Liver (tissue), 9 donors: ENCODE results near the gene POMT1. TPM values are rescaled to one million over a fixed set of nuclear protein-coding genes. Genes with fewer than 3 reads are reported as not detected.

ENCODE experiments used
- DNase-seq: peaks from one replicate; pipeline ENCODE4 v3.0.0-alpha.2; 2017; ENCODE audit warnings: low spot score
- H3K27ac ChIP-seq, 2 donors: one replicate each; pipeline ENCODE4 v1.7.0; 2013; ENCODE audit warnings: inconsistent platforms in 2 of 2, low read length in 2 of 2, control low read depth in 1 of 2, low read depth in 1 of 2, mild to moderate bottlenecking in 1 of 2
- H3K27me3 ChIP-seq, 4 donors: one replicate each; pipeline versions ENCODE4 v1.6.1 to v1.7.0; 2013; ENCODE audit warnings: low read length in 3 of 4, inconsistent platforms in 1 of 4, mild to moderate bottlenecking in 1 of 4, moderate library complexity in 1 of 4; ENCODE audit not compliant: control insufficient read depth in 4 of 4, insufficient read depth in 4 of 4
- H3K36me3 ChIP-seq, 4 donors: one replicate each; pipeline versions ENCODE4 v1.6.1 to v1.7.0; 2013; ENCODE audit warnings: low read length in 3 of 4, mild to moderate bottlenecking in 3 of 4, low read depth in 1 of 4, moderate library complexity in 1 of 4; ENCODE audit not compliant: control insufficient read depth in 4 of 4, insufficient read depth in 3 of 4
- H3K4me1 ChIP-seq, 4 donors: one replicate each; pipeline versions ENCODE4 v1.6.1 to v1.7.0; 2013; ENCODE audit warnings: low read length in 3 of 4, mild to moderate bottlenecking in 3 of 4, moderate library complexity in 1 of 4; ENCODE audit not compliant: control insufficient read depth in 4 of 4, insufficient read depth in 4 of 4
- H3K4me3 ChIP-seq, 3 donors: one replicate each; pipeline versions ENCODE4 v1.6.1 to v1.7.0; 2013; ENCODE audit warnings: low read length in 3 of 3, control low read depth in 1 of 3, low read depth in 1 of 3, mild to moderate bottlenecking in 1 of 3
- H3K9ac ChIP-seq, 2 donors: one replicate each; pipeline ENCODE4 v1.7.0; 2013; ENCODE audit warnings: low read length in 2 of 2, mild to moderate bottlenecking in 2 of 2, moderate library complexity in 2 of 2, control low read depth in 1 of 2, low read depth in 1 of 2
- H3K9me3 ChIP-seq, 4 donors: one replicate each; pipeline versions ENCODE4 v1.6.1 to v1.7.0; 2013; ENCODE audit warnings: low read length in 3 of 4; ENCODE audit not compliant: control insufficient read depth in 4 of 4
- EGR1 ChIP-seq, 2 donors: IDR thresholded peaks; 2 replicates each; pipeline ENCODE4 v1.6.1; 2016 to 2018; ENCODE audit warnings: antibody characterized with exemption in 2 of 2, low read depth in 2 of 2
- FOXA1 ChIP-seq: IDR thresholded peaks from 2 replicates; pipeline ENCODE4 v1.6.1; 2016; ENCODE audit warnings: antibody characterized with exemption
- FOXA2 ChIP-seq: IDR thresholded peaks from 2 replicates; pipeline ENCODE4 v1.6.1; 2016; ENCODE audit warnings: antibody characterized with exemption
- GABPA ChIP-seq, 2 donors: IDR thresholded peaks in 1 of 2; conservative IDR thresholded peaks in 1 of 2; 2 replicates each; pipeline ENCODE4 v1.6.1; 2016; ENCODE audit warnings: antibody characterized with exemption in 2 of 2, mild to moderate bottlenecking in 1 of 2, moderate library complexity in 1 of 2
- HNF4A ChIP-seq, 2 donors: conservative IDR thresholded peaks; 2 replicates each; pipeline ENCODE4 v1.6.1; 2016; ENCODE audit warnings: antibody characterized with exemption in 2 of 2, mild to moderate bottlenecking in 2 of 2
- HNF4G ChIP-seq: IDR thresholded peaks from 2 replicates; pipeline ENCODE4 v1.6.1; 2016; ENCODE audit warnings: antibody characterized with exemption
- JUND ChIP-seq, 2 donors: IDR thresholded peaks; 2 replicates each; pipeline ENCODE4 v1.6.1; 2016; ENCODE audit warnings: antibody characterized with exemption in 2 of 2
- NR2F2 ChIP-seq: IDR thresholded peaks from 2 replicates; pipeline ENCODE4 v1.6.1; 2016; ENCODE audit warnings: antibody characterized with exemption
- RAD21 ChIP-seq, 2 donors: IDR thresholded peaks; 2 replicates each; pipeline ENCODE4 v1.6.1; 2016; ENCODE audit warnings: antibody characterized with exemption in 2 of 2, mild to moderate bottlenecking in 2 of 2
- RXRA ChIP-seq, 2 donors: IDR thresholded peaks; 2 replicates each; pipeline ENCODE4 v1.6.1; 2017 to 2018; ENCODE audit warnings: antibody characterized with exemption in 2 of 2, mild to moderate bottlenecking in 1 of 2
- SP1 ChIP-seq: IDR thresholded peaks from 2 replicates; pipeline ENCODE4 v1.6.1; 2018; ENCODE audit warnings: antibody characterized with exemption, mild to moderate bottlenecking
- TAF1 ChIP-seq: conservative IDR thresholded peaks from 2 replicates; pipeline ENCODE4 v1.6.1; 2016; ENCODE audit warnings: antibody characterized with exemption, mild to moderate bottlenecking
- YY1 ChIP-seq: IDR thresholded peaks from 2 replicates; pipeline ENCODE4 v1.6.1; 2016; ENCODE audit warnings: antibody characterized with exemption, mild to moderate bottlenecking
- whole genome bisulfite sequencing: extraction: QIAGEN DNeasy Blood & Tissue Kit; methylation state at CpG from one replicate; pipeline ENCODE4 v1.1.7; 2013; 5-methylcytosine and 5-hydroxymethylcytosine counted together
- polyA plus RNA-seq, 2 donors: library from polyadenylated mRNA; stranded (reverse) in 1 of 2; unstranded in 1 of 2; fragments of 200-250 nt in 1 of 2; fragments of >200 nt in 1 of 2; fragmentation: Nextera tagmentation in 1 of 2; extraction: Ambion mirVana in 1 of 2; gene quantifications; one replicate each; pipeline versions ENCODE4 v1.2.1 to v1.2.3, GENCODE V29; 2013 to 2015
- total RNA-seq, 2 donors: library from RNA; depleted of rRNA; stranded (reverse); fragments of >200 nt; gene quantifications; one replicate each; pipeline ENCODE4 v1.2.3, GENCODE V29; 2014
- TF ChIP-seq, protein P1 (sequence below): fragments of 150-350 bp; IDR thresholded peaks from 2 replicates; pipeline ENCODE4 v1.5.1; 2017; ENCODE audit warnings: improper control_type of control experiment, low read depth, low read length; ENCODE audit not compliant: missing input control
- TF ChIP-seq, protein P2 (sequence below): IDR thresholded peaks from 2 replicates; pipeline ENCODE4 v1.6.1; 2016; ENCODE audit warnings: antibody characterized with exemption
- TF ChIP-seq, protein P3 (sequence below): IDR thresholded peaks from 2 replicates; pipeline ENCODE4 v1.6.1; 2016; ENCODE audit warnings: antibody characterized with exemption, mild to moderate bottlenecking
- TF ChIP-seq, protein P4 (sequence below): IDR thresholded peaks from 2 replicates; pipeline ENCODE4 v1.6.1; 2016; ENCODE audit warnings: antibody characterized with exemption
- TF ChIP-seq, protein P5 (sequence below): IDR thresholded peaks from 2 replicates; pipeline ENCODE4 v1.6.1; 2016; ENCODE audit warnings: antibody characterized with exemption
- donor health status: healthy.
- donor health status: healthy.
- donor health status: healthy.
- donor health status: healthy.
- donor health status: healthy.

Gene POMT1
- total and polyA plus RNA-seq, 4 donors, result 11.2 to 14.2 (median 11.6) TPM

DNA sequence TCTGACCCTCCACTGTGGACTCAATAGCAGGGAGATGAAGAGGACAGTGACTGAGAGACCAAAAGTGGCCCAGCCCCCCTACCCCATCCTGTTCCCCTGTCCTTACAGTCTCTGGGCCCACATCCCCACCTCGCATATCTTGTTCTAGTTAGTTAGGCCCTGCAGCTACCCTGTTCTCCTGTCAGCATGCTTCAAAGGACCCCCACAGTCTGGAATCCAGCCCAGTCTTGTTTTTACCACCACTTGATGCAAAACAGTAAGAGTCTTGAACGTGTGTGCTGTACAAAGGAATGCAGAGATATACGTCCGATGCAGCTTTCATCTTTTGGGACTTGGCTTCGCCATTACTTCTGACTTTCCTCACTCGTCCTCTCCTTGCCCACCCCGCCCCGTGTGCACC lies 12.2 kb upstream of the POMT1 start:
- no peak overlapping the region for H3K27ac ChIP-seq
- no peaks in the 10 kb centered on the region for H3K4me1 ChIP-seq
- no peaks in the 10 kb centered on the region for H3K27me3 ChIP-seq
- H3K9me3 ChIP-seq, result no peaks in the 10 kb centered on the region
- H3K9ac ChIP-seq, result no peak overlapping the region
- no peak for DNase-seq
- H3K36me3 ChIP-seq, result peaks cover 60 to 100% (median 78%) of the 10 kb centered on the region in 4 donors
- H3K4me3 ChIP-seq, result no peak overlapping the region
- TF ChIP-seq HNF4G (no peak), RAD21 (IDR thresholded peaks at IDR 0.05) (no peak), FOXA2 (no peak), NR2F2 (no peak), SP1 (no peak), YY1 (no peak), JUND (IDR thresholded peaks at IDR 0.05) (no peak), GABPA (IDR thresholded peaks at IDR 0.05 in 1 of 2, conservative IDR thresholded peaks at IDR 0.05 in 1 of 2) (no peak), EGR1 (IDR thresholded peaks at IDR 0.05; ENCODE audit: low read depth in 2 of 2) (no peak), FOXA1 (no peak), RXRA (IDR thresholded peaks at IDR 0.05) (no peak), TAF1 (no peak), HNF4A (conservative IDR thresholded peaks at IDR 0.05) (no peak)
- TF ChIP-seq, protein P1, sequence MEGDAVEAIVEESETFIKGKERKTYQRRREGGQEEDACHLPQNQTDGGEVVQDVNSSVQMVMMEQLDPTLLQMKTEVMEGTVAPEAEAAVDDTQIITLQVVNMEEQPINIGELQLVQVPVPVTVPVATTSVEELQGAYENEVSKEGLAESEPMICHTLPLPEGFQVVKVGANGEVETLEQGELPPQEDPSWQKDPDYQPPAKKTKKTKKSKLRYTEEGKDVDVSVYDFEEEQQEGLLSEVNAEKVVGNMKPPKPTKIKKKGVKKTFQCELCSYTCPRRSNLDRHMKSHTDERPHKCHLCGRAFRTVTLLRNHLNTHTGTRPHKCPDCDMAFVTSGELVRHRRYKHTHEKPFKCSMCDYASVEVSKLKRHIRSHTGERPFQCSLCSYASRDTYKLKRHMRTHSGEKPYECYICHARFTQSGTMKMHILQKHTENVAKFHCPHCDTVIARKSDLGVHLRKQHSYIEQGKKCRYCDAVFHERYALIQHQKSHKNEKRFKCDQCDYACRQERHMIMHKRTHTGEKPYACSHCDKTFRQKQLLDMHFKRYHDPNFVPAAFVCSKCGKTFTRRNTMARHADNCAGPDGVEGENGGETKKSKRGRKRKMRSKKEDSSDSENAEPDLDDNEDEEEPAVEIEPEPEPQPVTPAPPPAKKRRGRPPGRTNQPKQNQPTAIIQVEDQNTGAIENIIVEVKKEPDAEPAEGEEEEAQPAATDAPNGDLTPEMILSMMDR, result no peak
- TF ChIP-seq, protein P2, sequence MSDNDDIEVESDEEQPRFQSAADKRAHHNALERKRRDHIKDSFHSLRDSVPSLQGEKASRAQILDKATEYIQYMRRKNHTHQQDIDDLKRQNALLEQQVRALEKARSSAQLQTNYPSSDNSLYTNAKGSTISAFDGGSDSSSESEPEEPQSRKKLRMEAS, result no peak
- TF ChIP-seq, protein P3, sequence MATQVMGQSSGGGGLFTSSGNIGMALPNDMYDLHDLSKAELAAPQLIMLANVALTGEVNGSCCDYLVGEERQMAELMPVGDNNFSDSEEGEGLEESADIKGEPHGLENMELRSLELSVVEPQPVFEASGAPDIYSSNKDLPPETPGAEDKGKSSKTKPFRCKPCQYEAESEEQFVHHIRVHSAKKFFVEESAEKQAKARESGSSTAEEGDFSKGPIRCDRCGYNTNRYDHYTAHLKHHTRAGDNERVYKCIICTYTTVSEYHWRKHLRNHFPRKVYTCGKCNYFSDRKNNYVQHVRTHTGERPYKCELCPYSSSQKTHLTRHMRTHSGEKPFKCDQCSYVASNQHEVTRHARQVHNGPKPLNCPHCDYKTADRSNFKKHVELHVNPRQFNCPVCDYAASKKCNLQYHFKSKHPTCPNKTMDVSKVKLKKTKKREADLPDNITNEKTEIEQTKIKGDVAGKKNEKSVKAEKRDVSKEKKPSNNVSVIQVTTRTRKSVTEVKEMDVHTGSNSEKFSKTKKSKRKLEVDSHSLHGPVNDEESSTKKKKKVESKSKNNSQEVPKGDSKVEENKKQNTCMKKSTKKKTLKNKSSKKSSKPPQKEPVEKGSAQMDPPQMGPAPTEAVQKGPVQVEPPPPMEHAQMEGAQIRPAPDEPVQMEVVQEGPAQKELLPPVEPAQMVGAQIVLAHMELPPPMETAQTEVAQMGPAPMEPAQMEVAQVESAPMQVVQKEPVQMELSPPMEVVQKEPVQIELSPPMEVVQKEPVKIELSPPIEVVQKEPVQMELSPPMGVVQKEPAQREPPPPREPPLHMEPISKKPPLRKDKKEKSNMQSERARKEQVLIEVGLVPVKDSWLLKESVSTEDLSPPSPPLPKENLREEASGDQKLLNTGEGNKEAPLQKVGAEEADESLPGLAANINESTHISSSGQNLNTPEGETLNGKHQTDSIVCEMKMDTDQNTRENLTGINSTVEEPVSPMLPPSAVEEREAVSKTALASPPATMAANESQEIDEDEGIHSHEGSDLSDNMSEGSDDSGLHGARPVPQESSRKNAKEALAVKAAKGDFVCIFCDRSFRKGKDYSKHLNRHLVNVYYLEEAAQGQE, result no peak
- TF ChIP-seq, protein P4, sequence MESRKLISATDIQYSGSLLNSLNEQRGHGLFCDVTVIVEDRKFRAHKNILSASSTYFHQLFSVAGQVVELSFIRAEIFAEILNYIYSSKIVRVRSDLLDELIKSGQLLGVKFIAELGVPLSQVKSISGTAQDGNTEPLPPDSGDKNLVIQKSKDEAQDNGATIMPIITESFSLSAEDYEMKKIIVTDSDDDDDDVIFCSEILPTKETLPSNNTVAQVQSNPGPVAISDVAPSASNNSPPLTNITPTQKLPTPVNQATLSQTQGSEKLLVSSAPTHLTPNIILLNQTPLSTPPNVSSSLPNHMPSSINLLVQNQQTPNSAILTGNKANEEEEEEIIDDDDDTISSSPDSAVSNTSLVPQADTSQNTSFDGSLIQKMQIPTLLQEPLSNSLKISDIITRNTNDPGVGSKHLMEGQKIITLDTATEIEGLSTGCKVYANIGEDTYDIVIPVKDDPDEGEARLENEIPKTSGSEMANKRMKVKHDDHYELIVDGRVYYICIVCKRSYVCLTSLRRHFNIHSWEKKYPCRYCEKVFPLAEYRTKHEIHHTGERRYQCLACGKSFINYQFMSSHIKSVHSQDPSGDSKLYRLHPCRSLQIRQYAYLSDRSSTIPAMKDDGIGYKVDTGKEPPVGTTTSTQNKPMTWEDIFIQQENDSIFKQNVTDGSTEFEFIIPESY, result no peak
- TF ChIP-seq, protein P5, sequence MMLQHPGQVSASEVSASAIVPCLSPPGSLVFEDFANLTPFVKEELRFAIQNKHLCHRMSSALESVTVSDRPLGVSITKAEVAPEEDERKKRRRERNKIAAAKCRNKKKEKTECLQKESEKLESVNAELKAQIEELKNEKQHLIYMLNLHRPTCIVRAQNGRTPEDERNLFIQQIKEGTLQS, result no peak
- 78% methylated on average over 8 of the region's 8 CpGs for WGBS
